ENCODE measurements around the gene ZCCHC14. TPM values are rescaled to one million over a fixed set of nuclear protein-coding genes. Genes with fewer than 3 reads are reported as not detected.

The ZCCHC14 gene
- total RNA-seq, 1 experiment from 2014 or later = 27.7 TPM

- Histone ChIP-seq H3K79me1 (ENCODE audit: insufficient read depth, low read depth, low read length, poor library complexity, severe bottlenecking) (peaks cover 6% of the 10 kb centered on the region), H2BK15ac (ENCODE audit: low read depth, low read length) (no peak overlapping the region), H3K23me2 (ENCODE audit: insufficient read length, low read depth, low read length, poor library complexity, severe bottlenecking) (no peaks in the 10 kb centered on the region), H2BK20ac (ENCODE audit: low read depth, low read length, poor library complexity, severe bottlenecking) (no peak overlapping the region), H3K27ac (ENCODE audit: insufficient read length, low read depth, low read length) (no peak overlapping the region), H2BK5ac (ENCODE audit: insufficient read length, low read length) (no peak overlapping the region), H4K91ac (ENCODE audit: insufficient read length, low read depth, low read length) (no peak overlapping the region), H3K4me1 (ENCODE audit: insufficient read depth, low read length) (no peaks in the 10 kb centered on the region), H3K9ac (ENCODE audit: extremely low read depth, insufficient read length, low read length) (no peak overlapping the region), H3K4ac (ENCODE audit: low read depth, low read length) (no peak overlapping the region), H2AK5ac (ENCODE audit: insufficient read length, low read length) (no peak overlapping the region), H3K9me3 (ENCODE audit: control insufficient read depth, low read depth, low read length) (no peaks in the 10 kb centered on the region), H3K27me3 (ENCODE audit: insufficient read depth, low read length) (no peaks in the 10 kb centered on the region), H2BK12ac (ENCODE audit: insufficient read length, low read depth, low read length) (no peak overlapping the region), H4K20me1 (ENCODE audit: control insufficient read depth, insufficient read depth, insufficient read length) (no peaks in the 10 kb centered on the region), H3T11ph (ENCODE audit: low read length) (no peak overlapping the region), H3K23ac (ENCODE audit: insufficient read length, low read depth, low read length) (no peak overlapping the region), H2AFZ (ENCODE audit: low read length) (no peak overlapping the region), H2BK120ac (ENCODE audit: low read depth, low read length, poor library complexity, severe bottlenecking) (no peak overlapping the region), H4K5ac (ENCODE audit: insufficient read length, low read depth, low read length) (no peak overlapping the region), H4K8ac (replicated peaks; ENCODE audit: insufficient read length, low read depth, low read length) (no peak overlapping the region), H3K18ac (ENCODE audit: insufficient read length, low read depth, low read length) (no peak overlapping the region), H3K79me2 (ENCODE audit: insufficient read depth, low read length) (peaks cover 10% of the 10 kb centered on the region; the same call in 1 of the 2 replicates), H3K56ac (ENCODE audit: insufficient read length, low read depth, low read length) (no peak overlapping the region), H3K4me2 (ENCODE audit: insufficient read depth, insufficient read length, low read length) (no peak overlapping the region), H3K14ac (ENCODE audit: insufficient read depth, low read length) (no peak overlapping the region)
- DNase-seq = no peak
- Mint-ChIP-seq H3K4me3 (no peak overlapping the region), H3K27me3 (ENCODE audit: low read depth) (no peaks in the 10 kb centered on the region), H3K9me3 (no peaks in the 10 kb centered on the region), H3K27ac (peak overlapping the region in 1 of 3 experiments; percentile 69; a peak in 2 of 7 replicates), H3K4me1 (peaks cover 12 to 23% of the 10 kb centered on the region in 2 experiments), H3K36me3 (ENCODE audit: insufficient read depth in 1 of 3, low read depth in 3 of 3) (peaks cover 0 to 9% (median 5%) of the 10 kb centered on the region in 3 experiments; a peak in 4 of 7 replicates)
- WGBS (ENCODE audit: extremely low coverage, insufficient read length, low lambda C conversion rate) = no CpG with 5 or more reads among the region's 7 CpGs
- no peak for TF ChIP-seq CTCF (conservative IDR thresholded peaks at IDR 0.05)
These were observed 18.2 kb downstream of the ZCCHC14 start for GRCh38 chr16:87474566-87474996.
